ENCODE data around the gene SGPL1. TPM values are rescaled to one million over a fixed set of nuclear protein-coding genes. Genes with fewer than 3 reads are reported as not detected.
A peak's percentile ranks its signal among the peaks of the same experiment; 100 is the strongest.

The SGPL1 gene
- total RNA-seq, 1 experiment from 2014 or later, result 52.6 TPM

GRCh38 chr10:70893227-70894006 is 77.7 kb downstream of the SGPL1 start:
- Histone ChIP-seq H2BK20ac (ENCODE audit: low read depth, low read length, poor library complexity, severe bottlenecking) (no peak overlapping the region), H3K9ac (ENCODE audit: extremely low read depth, insufficient read length, low read length) (no peak overlapping the region), H2BK120ac (ENCODE audit: low read depth, low read length, poor library complexity, severe bottlenecking) (no peak overlapping the region), H2BK12ac (ENCODE audit: insufficient read length, low read depth, low read length) (no peak overlapping the region), H3K14ac (ENCODE audit: insufficient read depth, low read length) (no peak overlapping the region), H3K23ac (ENCODE audit: insufficient read length, low read depth, low read length) (no peak overlapping the region), H3K23me2 (ENCODE audit: insufficient read length, low read depth, low read length, poor library complexity, severe bottlenecking) (no peaks in the 10 kb centered on the region), H3K4me1 (ENCODE audit: insufficient read depth, low read length) (peaks cover 15% of the 10 kb centered on the region; the same call in 1 of the 2 replicates), H3T11ph (ENCODE audit: low read length) (no peak overlapping the region), H3K27ac (ENCODE audit: insufficient read length, low read depth, low read length) (no peak overlapping the region), H3K4me2 (ENCODE audit: insufficient read depth, insufficient read length, low read length) (no peak overlapping the region), H3K18ac (ENCODE audit: insufficient read length, low read depth, low read length) (no peak overlapping the region), H3K79me1 (ENCODE audit: insufficient read depth, low read depth, low read length, poor library complexity, severe bottlenecking) (no peaks in the 10 kb centered on the region), H3K56ac (ENCODE audit: insufficient read length, low read depth, low read length) (no peak overlapping the region), H4K91ac (ENCODE audit: insufficient read length, low read depth, low read length) (no peak overlapping the region), H2BK15ac (ENCODE audit: low read depth, low read length) (no peak overlapping the region), H4K20me1 (ENCODE audit: control insufficient read depth, insufficient read depth, insufficient read length) (no peaks in the 10 kb centered on the region), H4K5ac (ENCODE audit: insufficient read length, low read depth, low read length) (no peak overlapping the region), H2AK5ac (ENCODE audit: insufficient read length, low read length) (no peak overlapping the region), H2AFZ (ENCODE audit: low read length) (no peak overlapping the region), H3K27me3 (ENCODE audit: insufficient read depth, low read length) (no peaks in the 10 kb centered on the region), H3K4ac (ENCODE audit: low read depth, low read length) (no peak overlapping the region), H2BK5ac (ENCODE audit: insufficient read length, low read length) (no peak overlapping the region), H3K9me3 (ENCODE audit: control insufficient read depth, low read depth, low read length) (no peaks in the 10 kb centered on the region), H3K79me2 (ENCODE audit: insufficient read depth, low read length) (no peaks in the 10 kb centered on the region), H4K8ac (replicated peaks; ENCODE audit: insufficient read length, low read depth, low read length) (no peak overlapping the region)
- Mint-ChIP-seq H3K4me3 (no peak overlapping the region), H3K9me3 (peaks cover 0 to 3% of the 10 kb centered on the region in 2 experiments; a peak in 2 of 5 replicates), H3K27ac (peak overlapping the region in 2 of 3 experiments; percentile 0 to 18; a peak in 3 of 7 replicates), H3K36me3 (ENCODE audit: insufficient read depth in 1 of 3, low read depth in 3 of 3) (peaks cover 0 to 5% (median 0%) of the 10 kb centered on the region in 3 experiments; a peak in 2 of 7 replicates), H3K27me3 (ENCODE audit: low read depth) (peaks cover 2% of the 10 kb centered on the region; the same call in 1 of the 2 replicates), H3K4me1 (peaks cover 38 to 40% of the 10 kb centered on the region in 2 experiments)
- TF ChIP-seq CTCF (conservative IDR thresholded peaks at IDR 0.05), result no peak
- DNase-seq, result no peak
- no CpG with 5 or more reads among the region's 10 CpGs for WGBS (ENCODE audit: extremely low coverage, insufficient read length, low lambda C conversion rate)
